ENCODE results near the gene CHST12. TPM values are rescaled to one million over a fixed set of nuclear protein-coding genes. Genes with fewer than 3 reads are reported as not detected.
A peak's percentile ranks its signal among the peaks of the same experiment; 100 is the strongest.

Gene CHST12
- total RNA-seq, 5 donors from 2014 or later (not counting 1 experiment from before 2014, with no cell fraction given), result 20.3 to 41.5 (median 30.8) TPM

- ATAC-seq (replicated peaks in 1 of 4), result no peak
- CTCF ChIA-PET, result no interaction called here
Observed at GRCh38 chr7:2446676-2447075, 43.3 kb downstream of the CHST12 start.

GRCh38 chr7:2450198-2451107, 47.0 kb downstream of the CHST12 start:
- Mint-ChIP-seq H3K9me3 (no peaks in the 10 kb centered on the region), H3K27ac (no peak overlapping the region), H3K4me1 (peaks cover 5 to 15% (median 10%) of the 10 kb centered on the region in 3 donors), H3K27me3 (no peaks in the 10 kb centered on the region), H3K36me3 (peaks cover 3% of the 10 kb centered on the region), H3K4me3 (no peak overlapping the region)
- DNase-seq (no peak), ATAC-seq (replicated peaks in 1 of 4) (no peak)
- H3K27ac ChIP-seq (ENCODE audit: low read length), result no peak overlapping the region
- ChIA-PET CTCF (interaction anchor here (0.5 to 1.2 kb wide), 10 partner anchors 9 to 288 kb away, joined by 3 to 5 read pairs (median 3); no protein-coding TSS in a partner anchor), POLR2A (interaction anchor here in 1 of 2 donors (0.5 kb wide), 1 partner anchor 44 kb away, joined by 4 read pairs; no protein-coding TSS in a partner anchor)
- no peak overlapping the region for H3K4me3 ChIP-seq (ENCODE audit: control insufficient read depth in 1 of 2, extremely low read depth in 1 of 2, low read length in 1 of 2)
- peaks cover 0 to 10% of the 10 kb centered on the region in 2 experiments for H3K27me3 ChIP-seq (replicated peaks in 1 of 2; ENCODE audit: control insufficient read depth in 2 of 2, extremely low read depth in 1 of 2, insufficient read depth in 2 of 2, low read length in 1 of 2)
- H3K4me1 ChIP-seq (ENCODE audit: control insufficient read depth in 1 of 2, extremely low read depth in 1 of 2, insufficient read depth in 2 of 2, low read length in 2 of 2), result peaks cover 3 to 20% of the 10 kb centered on the region in 2 experiments
- H3K9me3 ChIP-seq, result no peaks in the 10 kb centered on the region
- H3K36me3 ChIP-seq (ENCODE audit: control insufficient read depth in 2 of 2, extremely low read depth in 1 of 2, insufficient read depth in 1 of 2, low read length in 1 of 2), result no peaks in the 10 kb centered on the region
- 79% methylated on average over 19 of the region's 32 CpGs for WGBS (ENCODE audit: insufficient coverage)

More at GRCh38 chr7:2446676-2447075, 43.3 kb downstream of the CHST12 start:
- Histone ChIP-seq H3K4me3 (ENCODE audit: control insufficient read depth in 1 of 2, extremely low read depth in 1 of 2, low read length in 1 of 2) (no peak overlapping the region), H3K27me3 (replicated peaks in 1 of 2; ENCODE audit: control insufficient read depth in 2 of 2, extremely low read depth in 1 of 2, insufficient read depth in 2 of 2, low read length in 1 of 2) (peaks cover 0 to 2% of the 10 kb centered on the region in 2 experiments), H3K27ac (ENCODE audit: low read length) (no peak overlapping the region), H3K9me3 (no peaks in the 10 kb centered on the region), H3K4me1 (ENCODE audit: control insufficient read depth in 1 of 2, extremely low read depth in 1 of 2, insufficient read depth in 2 of 2, low read length in 2 of 2) (peaks cover under 1 to 10% of the 10 kb centered on the region in 2 experiments), H3K36me3 (ENCODE audit: control insufficient read depth in 2 of 2, extremely low read depth in 1 of 2, insufficient read depth in 1 of 2, low read length in 1 of 2) (peaks cover 0 to 3% of the 10 kb centered on the region in 2 donors)
- DNase-seq, result no peak
- POLR2A ChIA-PET, result no interaction called here
- Mint-ChIP-seq H3K27me3 (no peaks in the 10 kb centered on the region), H3K9me3 (no peaks in the 10 kb centered on the region), H3K4me3 (no peak overlapping the region), H3K27ac (no peak overlapping the region), H3K4me1 (peaks cover under 1 to 10% (median 5%) of the 10 kb centered on the region in 3 donors), H3K36me3 (peaks cover 4% of the 10 kb centered on the region)
- 92% methylated on average over 9 of the region's 10 CpGs for WGBS (ENCODE audit: insufficient coverage)

GRCh38 chr7:2451171-2452073, 48.0 kb downstream of the CHST12 start:
- Mint-ChIP-seq H3K27ac (no peak overlapping the region), H3K9me3 (no peaks in the 10 kb centered on the region), H3K4me1 (peaks cover 5 to 15% (median 10%) of the 10 kb centered on the region in 3 donors), H3K36me3 (peaks cover 8% of the 10 kb centered on the region), H3K27me3 (no peaks in the 10 kb centered on the region), H3K4me3 (peak overlapping the region; percentile 13 to 66 (median 61))
- H3K4me3 ChIP-seq (ENCODE audit: control insufficient read depth in 1 of 2, extremely low read depth in 1 of 2, low read length in 1 of 2), result peak overlapping the region; percentile 12 to 35
- ATAC-seq (replicated peaks in 1 of 4) (peak; percentile 87 to 96 (median 90)), DNase-seq (peak; percentile 32 to 83 (median 70))
- WGBS (ENCODE audit: insufficient coverage), result 14% methylated on average over 34 of the region's 34 CpGs
- H3K4me1 ChIP-seq (ENCODE audit: control insufficient read depth in 1 of 2, extremely low read depth in 1 of 2, insufficient read depth in 2 of 2, low read length in 2 of 2), result peaks cover 3 to 20% of the 10 kb centered on the region in 2 experiments
- H3K27ac ChIP-seq (ENCODE audit: low read length), result no peak overlapping the region
- CTCF ChIA-PET, result interaction anchor here (0.5 to 1.2 kb wide), 10 partner anchors 10 to 268 kb away, joined by 3 to 9 read pairs (median 3); no protein-coding TSS in a partner anchor
- H3K36me3 ChIP-seq (ENCODE audit: control insufficient read depth in 2 of 2, extremely low read depth in 1 of 2, insufficient read depth in 1 of 2, low read length in 1 of 2), result no peaks in the 10 kb centered on the region
- POLR2A ChIA-PET, result no interaction called here
- H3K27me3 ChIP-seq (replicated peaks in 1 of 2; ENCODE audit: control insufficient read depth in 2 of 2, extremely low read depth in 1 of 2, insufficient read depth in 2 of 2, low read length in 1 of 2), result peaks cover 0 to 10% of the 10 kb centered on the region in 2 experiments
- no peaks in the 10 kb centered on the region for H3K9me3 ChIP-seq

GRCh38 chr7:2452074-2452507, 48.7 kb downstream of the CHST12 start:
- ChIA-PET POLR2A (no interaction called here), CTCF (interaction anchor here (0.7 to 1.2 kb wide), 2 partner anchors 17 to 258 kb away, joined by 3 to 5 read pairs; no protein-coding TSS in a partner anchor)
- peak in 3 of 4 experiments; percentile 29 to 34 (median 30) for ATAC-seq (replicated peaks in 1 of 4)
- Mint-ChIP-seq H3K36me3 (peaks cover 8% of the 10 kb centered on the region), H3K9me3 (no peaks in the 10 kb centered on the region), H3K4me1 (peaks cover 5 to 17% (median 10%) of the 10 kb centered on the region in 3 donors), H3K27ac (no peak overlapping the region), H3K27me3 (no peaks in the 10 kb centered on the region), H3K4me3 (peak overlapping the region; percentile 13 to 66 (median 61))
- DNase-seq, result peak in 3 of 35 experiments; percentile 4 to 31 (median 17)
- Histone ChIP-seq H3K4me1 (ENCODE audit: control insufficient read depth in 1 of 2, extremely low read depth in 1 of 2, insufficient read depth in 2 of 2, low read length in 2 of 2) (peaks cover 3 to 20% of the 10 kb centered on the region in 2 experiments), H3K4me3 (ENCODE audit: control insufficient read depth in 1 of 2, extremely low read depth in 1 of 2, low read length in 1 of 2) (peak overlapping the region; percentile 12 to 35), H3K27ac (ENCODE audit: low read length) (no peak overlapping the region), H3K9me3 (no peaks in the 10 kb centered on the region), H3K27me3 (replicated peaks in 1 of 2; ENCODE audit: control insufficient read depth in 2 of 2, extremely low read depth in 1 of 2, insufficient read depth in 2 of 2, low read length in 1 of 2) (peaks cover 0 to 10% of the 10 kb centered on the region in 2 experiments), H3K36me3 (ENCODE audit: control insufficient read depth in 2 of 2, extremely low read depth in 1 of 2, insufficient read depth in 1 of 2, low read length in 1 of 2) (no peaks in the 10 kb centered on the region)
- 8% methylated on average over 8 of the region's 16 CpGs for WGBS (ENCODE audit: insufficient coverage)

GRCh38 chr7:2452643-2453270, 49.3 kb downstream of the CHST12 start:
- H3K27ac ChIP-seq (ENCODE audit: low read length), result no peak overlapping the region
- ATAC-seq (replicated peaks in 1 of 4) (no peak), DNase-seq (no peak)
- 96% methylated on average over 4 of the region's 8 CpGs for WGBS (ENCODE audit: insufficient coverage)
- Mint-ChIP-seq H3K4me1 (peaks cover 5 to 19% (median 10%) of the 10 kb centered on the region in 3 donors), H3K4me3 (peak overlapping the region in 1 of 3 donors; percentile 49), H3K27ac (no peak overlapping the region), H3K36me3 (peaks cover 8% of the 10 kb centered on the region), H3K9me3 (no peaks in the 10 kb centered on the region), H3K27me3 (no peaks in the 10 kb centered on the region)
- peaks cover 3 to 26% of the 10 kb centered on the region in 2 experiments for H3K4me1 ChIP-seq (ENCODE audit: control insufficient read depth in 1 of 2, extremely low read depth in 1 of 2, insufficient read depth in 2 of 2, low read length in 2 of 2)
- no peak overlapping the region for H3K4me3 ChIP-seq (ENCODE audit: control insufficient read depth in 1 of 2, extremely low read depth in 1 of 2, low read length in 1 of 2)
- ChIA-PET POLR2A (no interaction called here), CTCF (no interaction called here)
- H3K27me3 ChIP-seq (replicated peaks in 1 of 2; ENCODE audit: control insufficient read depth in 2 of 2, extremely low read depth in 1 of 2, insufficient read depth in 2 of 2, low read length in 1 of 2), result peaks cover 0 to 10% of the 10 kb centered on the region in 2 experiments
- no peaks in the 10 kb centered on the region for H3K36me3 ChIP-seq (ENCODE audit: control insufficient read depth in 2 of 2, extremely low read depth in 1 of 2, insufficient read depth in 1 of 2, low read length in 1 of 2)
- H3K9me3 ChIP-seq, result no peaks in the 10 kb centered on the region
